Transverse colon (tissue), 4 donors: Measurements from ENCODE around the gene DENND1B. TPM values are rescaled to one million over a fixed set of nuclear protein-coding genes. Genes with fewer than 3 reads are reported as not detected.

Experiments used
- DNase-seq: peaks from one replicate; pipeline ENCODE4 v3.0.0-alpha.2; 2019
- H3K27ac ChIP-seq, 4 donors: fragments of 200-600 bp; sonication (generic); 2 replicates each; pipeline ENCODE4 v1.5.1; 2016 to 2018; ENCODE audit warnings: inconsistent platforms in 4 of 4
- H3K27me3 ChIP-seq: fragments of 200-600 bp; sonication (generic); 2 replicates; pipeline ENCODE4 v1.5.1; 2017; ENCODE audit warnings: inconsistent platforms
- H3K36me3 ChIP-seq, 4 donors: fragments of 200-600 bp; sonication (generic); 2 replicates each; pipeline ENCODE4 v1.5.1; 2017 to 2019; ENCODE audit warnings: inconsistent platforms in 4 of 4
- H3K4me1 ChIP-seq, 4 donors: fragments of 200-600 bp; sonication (generic); 2 replicates each; pipeline ENCODE4 v1.5.1; 2017 to 2020; ENCODE audit warnings: inconsistent platforms in 4 of 4
- H3K4me3 ChIP-seq, 4 donors: fragments of 200-600 bp; sonication (generic); 1 replicate in 1 of 4; 2 replicates in 3 of 4; pipeline versions ENCODE4 v1.5.1 to v1.6.1; 2017 to 2019; ENCODE audit warnings: inconsistent platforms in 4 of 4
- H3K9me3 ChIP-seq, 2 donors: fragments of 200-600 bp; sonication (generic); 2 replicates each; pipeline ENCODE4 v1.5.1; 2017 to 2019; ENCODE audit warnings: inconsistent platforms in 2 of 2
- CTCF ChIP-seq, 5 experiments: fragments of 200-600 bp in 3 of 5; fragments of 450-650 bp in 2 of 5; sonication (generic) in 3 of 5; IDR thresholded peaks; 1 replicate in 2 of 5; 2 replicates in 3 of 5; pipeline ENCODE4 v1.5.1; 2016 to 2017; ENCODE audit warnings: antibody characterized with exemption in 5 of 5, inconsistent platforms in 3 of 5, mild to moderate bottlenecking in 2 of 5, moderate library complexity in 1 of 5
- EP300 ChIP-seq: sonication (generic); formaldehyde crosslinking; IDR thresholded peaks from one replicate; pipeline ENCODE4 v1.6.1; 2017; ENCODE audit warnings: antibody characterized with exemption, low read depth
- POLR2A ChIP-seq: fragments of 450-650 bp; IDR thresholded peaks from one replicate; pipeline ENCODE4 v1.6.1; 2016; ENCODE audit warnings: antibody characterized with exemption, mild to moderate bottlenecking, moderate library complexity
- POLR2AphosphoS5 ChIP-seq, 3 donors: sonication (generic); formaldehyde crosslinking; IDR thresholded peaks; one replicate each; pipeline ENCODE4 v1.6.1; 2016; ENCODE audit warnings: antibody characterized with exemption in 3 of 3
- WGBS, 2 donors: methylation state at CpG; one replicate each; pipeline ENCODE4 v1.1.5; 2018; ENCODE audit warnings: low coverage in 1 of 2; 5-methylcytosine and 5-hydroxymethylcytosine counted together
- in situ Hi-C, 4 donors: fragments of 200-750 bp; cut with MboI; loops; one replicate each; pipeline versions ENCODE4 v1.15.0 to v1.15.1; 2017; ENCODE audit warnings: low sequenced_read_pairs in 3 of 4, low pct_ligation_motif_present in 1 of 4, low pct_unique_long_range_greater_than_20kb in 1 of 4
- intact Hi-C: fragments of 100-400 bp; cut with DNase I; formaldehyde crosslinking; loops from one replicate; pipeline ENCODE4 v1.15.1; 2023; ENCODE audit warnings: low total_unique reads
- total RNA-seq, 4 donors: library from RNA; depleted of rRNA; stranded (reverse); fragments of >200 nt; gene quantifications; one replicate each; pipeline ENCODE4 v1.1.0, GENCODE V29; 2016

The DENND1B gene
- total RNA-seq, 4 donors from 2014 or later = 21.9 to 59.9 (median 42.3) TPM

DNA sequence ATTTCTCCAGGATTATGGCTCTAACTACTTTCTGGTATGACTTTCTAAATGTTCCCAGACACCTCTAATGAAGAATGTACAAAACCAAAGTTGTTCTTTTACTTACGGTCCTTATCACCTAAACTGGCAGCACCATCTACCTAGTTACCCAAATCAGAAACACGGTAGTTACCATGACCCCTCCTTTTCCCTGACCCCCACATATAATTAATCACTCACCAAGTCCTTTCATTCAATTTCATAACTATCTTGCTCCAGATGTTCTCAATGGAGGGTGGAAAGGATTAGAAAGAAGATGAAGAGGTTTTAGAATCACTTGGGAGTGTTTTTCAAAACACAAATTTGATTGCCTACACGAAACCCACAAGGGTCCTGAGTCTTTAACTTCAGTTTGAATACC is 98.0 kb downstream of the DENND1B start:
- in situ Hi-C loops = no loop called here
- no peaks in the 10 kb centered on the region for H3K9me3 ChIP-seq

DNA sequence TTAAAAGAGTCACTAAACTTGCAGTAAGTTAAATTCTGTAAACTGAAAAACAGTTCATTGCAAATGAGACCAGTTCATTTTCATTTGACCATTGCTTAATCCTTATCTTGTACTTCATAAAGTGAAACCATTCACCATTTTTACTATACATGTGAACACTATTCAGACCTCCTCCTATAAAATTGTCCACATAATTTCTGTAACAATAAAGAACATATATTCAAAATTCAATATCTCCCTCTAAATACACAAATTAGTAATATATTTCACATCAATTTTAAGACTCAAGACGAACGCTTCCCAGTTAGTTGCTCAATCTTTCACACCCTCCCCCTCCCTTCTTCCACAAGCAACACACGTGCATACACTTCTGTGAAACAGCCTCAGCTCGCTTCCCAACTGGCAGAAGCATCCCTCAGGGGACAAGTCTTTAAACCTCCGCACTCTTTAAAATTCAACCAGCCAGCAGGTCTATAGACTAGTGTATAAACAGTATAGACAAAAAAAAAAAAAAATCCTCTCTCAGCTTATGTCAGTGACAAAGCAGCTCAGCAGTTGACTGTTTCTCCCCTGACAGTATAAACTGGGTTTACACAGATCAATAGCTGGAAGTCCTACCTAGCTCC is 99.6 kb downstream of the DENND1B start:
- Histone ChIP-seq H3K4me1 (peaks cover 0 to 26% (median 7%) of the 10 kb centered on the region in 4 donors), H3K27me3 (no peaks in the 10 kb centered on the region), H3K36me3 (no peaks in the 10 kb centered on the region), H3K27ac (no peak overlapping the region), H3K4me3 (peak overlapping the region in 1 of 4 donors; percentile 27), H3K9me3 (no peaks in the 10 kb centered on the region)
- intact Hi-C loops (no loop called here), in situ Hi-C loops (no loop called here)
- peak; percentile 11 for DNase-seq
- 37 to 43% methylated on average over 4 to 5 of the region's 5 CpGs for WGBS, 2 donors
- TF ChIP-seq CTCF (IDR thresholded peaks at IDR 0.05) (no peak), POLR2A (no peak), POLR2AphosphoS5 (IDR thresholded peaks at IDR 0.05) (no peak), EP300 (no peak)

More for the DNA sequence above, 98.0 kb downstream of the DENND1B start:
- TF ChIP-seq CTCF (IDR thresholded peaks at IDR 0.05) (no peak), POLR2AphosphoS5 (IDR thresholded peaks at IDR 0.05) (no peak), POLR2A (no peak), EP300 (no peak)
- WGBS, 2 donors = 87 to 95% methylated on average over 3 of the region's 3 CpGs
- Histone ChIP-seq H3K4me1 (peaks cover 0 to 21% (median 4%) of the 10 kb centered on the region in 4 donors), H3K27ac (no peak overlapping the region), H3K27me3 (no peaks in the 10 kb centered on the region), H3K36me3 (no peaks in the 10 kb centered on the region), H3K4me3 (no peak overlapping the region)
- intact Hi-C loops = no loop called here
- no peak for DNase-seq

- Histone ChIP-seq H3K27ac (no peak overlapping the region), H3K9me3 (no peaks in the 10 kb centered on the region), H3K4me1 (peaks cover 0 to 26% (median 7%) of the 10 kb centered on the region in 4 donors), H3K36me3 (no peaks in the 10 kb centered on the region), H3K27me3 (no peaks in the 10 kb centered on the region), H3K4me3 (no peak overlapping the region)
- DNase-seq = no peak
- in situ Hi-C loops (no loop called here), intact Hi-C loops (no loop called here)
- 98 to 100% methylated on average over 1 to 3 of the region's 3 CpGs for WGBS, 2 donors
- TF ChIP-seq POLR2A = no peak
- no peak for TF ChIP-seq POLR2AphosphoS5 (IDR thresholded peaks at IDR 0.05)
- TF ChIP-seq EP300 = no peak
- no peak for TF ChIP-seq CTCF (IDR thresholded peaks at IDR 0.05)
Measured at GRCh38 chr1:197674286-197674685, 101.0 kb downstream of the DENND1B start.

- H3K9me3 ChIP-seq = no peaks in the 10 kb centered on the region
- no peaks in the 10 kb centered on the region for H3K27me3 ChIP-seq
- H3K4me3 ChIP-seq = no peak overlapping the region
- TF ChIP-seq CTCF (IDR thresholded peaks at IDR 0.05) = no peak
- no peak for TF ChIP-seq POLR2A
- H3K36me3 ChIP-seq = no peaks in the 10 kb centered on the region
- no peak for DNase-seq
- 57 to 73% methylated on average over 2 of the region's 2 CpGs for WGBS, 2 donors
- in situ Hi-C loops = no loop called here
- peaks cover 0 to 26% (median 7%) of the 10 kb centered on the region in 4 donors for H3K4me1 ChIP-seq
- intact Hi-C loops = no loop called here
- no peak overlapping the region for H3K27ac ChIP-seq
Measured at GRCh38 chr1:197673292-197673691, 102.0 kb downstream of the DENND1B start.
